PFSK-1 (cell line): Measurements from ENCODE around the gene ZNF398.

Experiments
- SIN3A ChIP-seq: IDR thresholded peaks from 2 replicates; pipeline ENCODE4 v1.6.1; 2012; ENCODE audit warnings: mild to moderate bottlenecking, low read length, moderate library complexity, borderline replicate concordance; ENCODE audit not compliant: insufficient read depth
- TF ChIP-seq, protein P1 (sequence below), 2 experiments: IDR thresholded peaks; 2 replicates each; pipeline versions ENCODE4 v1.6.1 to v1.8.0; 2011 to 2012; ENCODE audit warnings: low read depth in 2 of 2, low read length in 2 of 2, control low read depth in 1 of 2, inconsistent platforms in 1 of 2, mild to moderate bottlenecking in 1 of 2, moderate library complexity in 1 of 2; ENCODE audit not compliant: insufficient read depth in 1 of 2

- TF ChIP-seq SIN3A: no peak
- TF ChIP-seq, protein P1, sequence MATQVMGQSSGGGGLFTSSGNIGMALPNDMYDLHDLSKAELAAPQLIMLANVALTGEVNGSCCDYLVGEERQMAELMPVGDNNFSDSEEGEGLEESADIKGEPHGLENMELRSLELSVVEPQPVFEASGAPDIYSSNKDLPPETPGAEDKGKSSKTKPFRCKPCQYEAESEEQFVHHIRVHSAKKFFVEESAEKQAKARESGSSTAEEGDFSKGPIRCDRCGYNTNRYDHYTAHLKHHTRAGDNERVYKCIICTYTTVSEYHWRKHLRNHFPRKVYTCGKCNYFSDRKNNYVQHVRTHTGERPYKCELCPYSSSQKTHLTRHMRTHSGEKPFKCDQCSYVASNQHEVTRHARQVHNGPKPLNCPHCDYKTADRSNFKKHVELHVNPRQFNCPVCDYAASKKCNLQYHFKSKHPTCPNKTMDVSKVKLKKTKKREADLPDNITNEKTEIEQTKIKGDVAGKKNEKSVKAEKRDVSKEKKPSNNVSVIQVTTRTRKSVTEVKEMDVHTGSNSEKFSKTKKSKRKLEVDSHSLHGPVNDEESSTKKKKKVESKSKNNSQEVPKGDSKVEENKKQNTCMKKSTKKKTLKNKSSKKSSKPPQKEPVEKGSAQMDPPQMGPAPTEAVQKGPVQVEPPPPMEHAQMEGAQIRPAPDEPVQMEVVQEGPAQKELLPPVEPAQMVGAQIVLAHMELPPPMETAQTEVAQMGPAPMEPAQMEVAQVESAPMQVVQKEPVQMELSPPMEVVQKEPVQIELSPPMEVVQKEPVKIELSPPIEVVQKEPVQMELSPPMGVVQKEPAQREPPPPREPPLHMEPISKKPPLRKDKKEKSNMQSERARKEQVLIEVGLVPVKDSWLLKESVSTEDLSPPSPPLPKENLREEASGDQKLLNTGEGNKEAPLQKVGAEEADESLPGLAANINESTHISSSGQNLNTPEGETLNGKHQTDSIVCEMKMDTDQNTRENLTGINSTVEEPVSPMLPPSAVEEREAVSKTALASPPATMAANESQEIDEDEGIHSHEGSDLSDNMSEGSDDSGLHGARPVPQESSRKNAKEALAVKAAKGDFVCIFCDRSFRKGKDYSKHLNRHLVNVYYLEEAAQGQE (IDR thresholded peaks at IDR 0.05; ENCODE audit: insufficient read depth in 1 of 2, low read depth in 2 of 2, low read length in 2 of 2): no peak
These were observed 51.0 kb downstream of the ZNF398 start for GRCh38 chr7:149198161-149198816.
